GM12878 (cell line): Measurements from ENCODE around the gene PTGR3. TPM values are rescaled to one million over a fixed set of nuclear protein-coding genes. Genes with fewer than 3 reads are reported as not detected.
A peak's percentile ranks its signal among the peaks of the same experiment; 100 is the strongest.

ENCODE experiments used
- ATAC-seq: fragments of 200-7000 bp; cut with Tn5 transposase; 3 replicates; pipeline ENCODE4 v1.9.1; 2020; ENCODE audit warnings: mild to moderate bottlenecking, moderate library complexity
- BruUV-seq: library from RNA; stranded (reverse); fragments of 400-500 nt; replicated peaks from 2 replicates; lab custom pipeline; 2021; lab: Mats Ljungman, UMichigan
- CTCF ChIA-PET: fragments of 300-600 bp; sonication (Branson Sonifier 250); formaldehyde crosslinking; extraction: SDS; loops from one replicate; lab custom pipeline; 2021; ENCODE audit warnings: inconsistent platforms; lab: Yijun Ruan, JAX
- POLR2A ChIA-PET: fragments of 350-600 bp; formaldehyde crosslinking; extraction: SDS; loops from one replicate; lab custom pipeline; 2021; ENCODE audit warnings: inconsistent platforms; lab: Charles Lee
- RAD21 ChIA-PET: fragments of 300-600 bp; sonication (Branson Sonifier 250); formaldehyde crosslinking; loops from one replicate; lab custom pipeline; 2023; ENCODE audit warnings: antibody characterized with exemption; ENCODE audit not compliant: unreplicated experiment; lab: Charles Lee
- SMC1A ChIA-PET: fragments of 300-600 bp; sonication (Branson Sonifier 250); formaldehyde crosslinking; loops from one replicate; lab custom pipeline; 2023; ENCODE audit not compliant: unreplicated experiment, uncharacterized antibody; lab: Charles Lee
- DNase-seq: peaks from one replicate; pipeline ENCODE4 v3.0.0-alpha.2; 2011; ENCODE audit warnings: low read depth, low spot score
- FAIRE-seq: peaks from 3 replicates; lab custom pipeline; 2011; peaks lifted over from hg19 to GRCh38; lab: Jason Lieb, UNC
- H2AFZ ChIP-seq: 2 replicates; pipeline ENCODE4 v1.6.0; 2011; ENCODE audit warnings: low read depth, low read length, control low read depth; ENCODE audit not compliant: control insufficient read depth
- H3K27ac ChIP-seq: 2 replicates; pipeline ENCODE4 v1.5.1; 2011; ENCODE audit warnings: control low read depth; ENCODE audit not compliant: control insufficient read depth, insufficient read depth
- H3K27me3 ChIP-seq, 2 experiments: replicated peaks in 1 of 2; 2 replicates each; pipeline versions ENCODE4 v1.6.0 to v1.6.1; 2011; ENCODE audit warnings: low read length in 1 of 2; ENCODE audit not compliant: control insufficient read depth in 2 of 2, insufficient read depth in 2 of 2
- H3K36me3 ChIP-seq, 2 experiments: 2 replicates each; pipeline ENCODE4 v1.5.1; 2011; ENCODE audit warnings: low read length in 1 of 2; ENCODE audit not compliant: control insufficient read depth in 2 of 2, insufficient read depth in 2 of 2
- H3K4me1 ChIP-seq: 2 replicates; pipeline ENCODE4 v1.6.1; 2011; ENCODE audit warnings: mild to moderate bottlenecking, low read length, moderate library complexity, mixed read lengths; ENCODE audit not compliant: control insufficient read depth, insufficient read depth
- H3K4me2 ChIP-seq: 2 replicates; pipeline ENCODE4 v1.6.0; 2011; ENCODE audit warnings: control low read depth; ENCODE audit not compliant: control insufficient read depth, insufficient read depth
- H3K4me3 ChIP-seq: fragments of 200-600 bp; sonication (generic); 2 replicates; pipeline ENCODE4 v1.5.1; 2016
- H3K79me2 ChIP-seq: 2 replicates; pipeline ENCODE4 v1.6.0; 2011; ENCODE audit warnings: low read length; ENCODE audit not compliant: control insufficient read depth, insufficient read depth
- H3K9ac ChIP-seq: 2 replicates; pipeline ENCODE4 v1.8.0; 2011; ENCODE audit warnings: low read length, control low read depth, mixed read lengths; ENCODE audit not compliant: control insufficient read depth, insufficient read depth
- H3K9me3 ChIP-seq: replicated peaks from 3 replicates; pipeline ENCODE4 v1.5.1; 2011; ENCODE audit warnings: mild to moderate bottlenecking, low read length; ENCODE audit not compliant: control insufficient read depth, insufficient read depth
- H4K20me1 ChIP-seq: 2 replicates; pipeline ENCODE4 v1.6.0; 2011; ENCODE audit not compliant: control insufficient read depth, insufficient read depth
- IRF3 ChIP-seq: fragments of 450-650 bp; IDR thresholded peaks from 2 replicates; pipeline ENCODE4 v1.6.1; 2014; ENCODE audit warnings: mild to moderate bottlenecking
- PRDM15 ChIP-seq: fragments of 450-650 bp; formaldehyde crosslinking; IDR thresholded peaks from 2 replicates; pipeline ENCODE4 v1.4.0; 2020; ENCODE audit warnings: mild to moderate bottlenecking, moderate library complexity
- RB1 ChIP-seq: fragments of 450-650 bp; formaldehyde crosslinking; IDR thresholded peaks from 2 replicates; pipeline ENCODE4 v1.6.1; 2017; ENCODE audit warnings: mild to moderate bottlenecking, borderline replicate concordance
- WGBS: methylation state at CpG from one replicate; pipeline ENCODE4 v1.1.6; 2016; ENCODE audit warnings: low lambda C conversion rate; ENCODE audit not compliant: insufficient replicate concordance, insufficient coverage; ENCODE audit errors: missing lambda C conversion rate; 5-methylcytosine and 5-hydroxymethylcytosine counted together
- in situ Hi-C: fragments of 300-500 bp; cut with MboI; formaldehyde crosslinking; loops from 9 replicates; pipeline ENCODE4 v1.14.3; 2018; ENCODE audit warnings: mixed read lengths
- intact Hi-C: fragments of 100-400 bp; cut with micrococcal nuclease; formaldehyde crosslinking; loops from one replicate; pipeline ENCODE4 v1.14.2; 2022; ENCODE audit not compliant: unreplicated experiment
- polyA plus RNA-seq, 11 experiments: library from polyadenylated mRNA; depleted of rRNA in 4 of 11; unstranded in 6 of 11; stranded (reverse) in 5 of 11; fragments of >200 nt; fragmentation: Nextera tagmentation in 4 of 11; fragmentation: Illumina TruSeq in 1 of 11; extraction: Ambion mirVana in 4 of 11; extraction: Trizol in 1 of 11; gene quantifications; 1 replicate in 1 of 11; 2 replicates in 10 of 11; pipeline versions ENCODE4 v1.2.1 to v1.2.3, GENCODE V29; 2011 to 2016; ENCODE audit warnings: inconsistent platforms in 2 of 11, missing spikeins in 2 of 11, low read depth in 1 of 11
- total RNA-seq, 4 experiments: library from RNA; depleted of rRNA in 3 of 4; stranded (reverse); fragments of >200 nt in 3 of 4; fragmentation: Illumina TruSeq in 1 of 4; extraction: Trizol in 1 of 4; gene quantifications; 2 replicates each; pipeline versions ENCODE4 v1.2.1 to v1.2.3, GENCODE V29; 2013 to 2021

PTGR3 gene
- total and polyA plus RNA-seq, 10 of the 15 experiments (the other 5 are each of a cell fraction or from before 2014, with no cell fraction given), result 6.2 to 69.8 (median 21.9) TPM

- in situ Hi-C loops (loop anchor here (25.0 kb wide), 1 partner anchor 1895 kb away; no protein-coding TSS in a partner anchor), intact Hi-C loops (loop anchor here (5.0 kb wide), 1 partner anchor 45 kb away; no protein-coding TSS in a partner anchor)
- TF ChIP-seq RB1 (no peak), PRDM15 (CRISPR knock-in tag) (no peak), IRF3 (no peak)
- Histone ChIP-seq H3K4me3 (no peak overlapping the region), H2AFZ (no peak overlapping the region), H3K9ac (no peak overlapping the region), H3K36me3 (no peaks in the 10 kb centered on the region), H3K4me1 (peaks cover 10% of the 10 kb centered on the region; the same call in 1 of the 2 replicates), H4K20me1 (no peaks in the 10 kb centered on the region), H3K79me2 (peaks cover 26% of the 10 kb centered on the region), H3K9me3 (no peaks in the 10 kb centered on the region), H3K4me2 (peak overlapping the region; percentile 22), H3K27ac (0 out of 2 replicates have a peak overlapping the region, but pooled peaks have one; percentile 9), H3K27me3 (no peaks in the 10 kb centered on the region)
- ChIA-PET POLR2A (no interaction called here), SMC1A (interaction anchor here (1.2 kb wide), 1 partner anchor 29 kb away, joined by 4 read pairs; no protein-coding TSS in a partner anchor), RAD21 (no interaction called here), CTCF (no interaction called here)
- no TSS peak for BruUV-seq
- WGBS, result 92% methylated on average over 10 of the region's 10 CpGs
- DNase-seq, result no peak
- no peak for FAIRE-seq
- ATAC-seq, result peak; percentile 13
These were observed 8.2 kb upstream of the PTGR3 start for GRCh38 chr18:75216911-75217689.
